ENCODE results near the gene PTMS.

DNA sequence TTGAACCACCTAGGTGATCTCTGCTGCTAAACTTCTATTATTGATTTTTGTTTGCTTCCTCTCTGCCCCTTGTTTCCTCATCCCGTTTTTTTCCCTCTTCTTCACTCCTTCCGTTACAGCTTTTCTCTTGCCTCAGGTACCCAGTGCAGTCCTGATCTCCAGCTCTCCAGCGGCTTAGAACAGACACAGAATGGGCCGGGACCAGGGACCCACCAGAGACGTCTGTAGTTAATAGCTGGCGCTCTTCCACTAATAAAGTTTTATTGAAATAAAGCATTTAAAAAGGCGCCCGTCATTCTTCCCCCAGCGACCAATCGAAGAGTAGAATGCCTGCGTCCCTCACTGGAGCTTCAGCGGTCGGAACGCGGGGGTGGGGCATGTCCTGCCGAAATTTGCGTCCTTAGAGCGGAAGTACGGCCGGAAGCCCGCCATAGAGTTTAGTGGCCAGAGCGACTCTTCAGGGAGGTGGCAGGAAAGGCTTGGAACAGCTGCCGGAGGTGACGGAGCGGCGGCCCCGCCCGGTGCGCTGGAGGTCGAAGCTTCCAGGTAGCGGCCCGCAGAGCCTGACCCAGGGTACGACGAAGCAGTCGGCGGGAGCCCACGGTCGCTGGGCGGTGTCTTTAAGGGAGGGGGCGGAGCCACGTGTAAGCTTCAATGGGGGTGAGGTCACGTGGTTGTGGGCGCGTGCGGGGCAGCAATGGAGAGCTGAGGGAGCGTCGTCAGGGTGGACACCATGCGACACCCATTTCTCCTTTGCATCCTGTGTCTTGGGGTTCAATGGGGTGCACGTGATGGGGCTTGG, 42.4 kb upstream of the PTMS start, which contains the start of gene COPS7A:
- TF ChIP-seq, protein P1, sequence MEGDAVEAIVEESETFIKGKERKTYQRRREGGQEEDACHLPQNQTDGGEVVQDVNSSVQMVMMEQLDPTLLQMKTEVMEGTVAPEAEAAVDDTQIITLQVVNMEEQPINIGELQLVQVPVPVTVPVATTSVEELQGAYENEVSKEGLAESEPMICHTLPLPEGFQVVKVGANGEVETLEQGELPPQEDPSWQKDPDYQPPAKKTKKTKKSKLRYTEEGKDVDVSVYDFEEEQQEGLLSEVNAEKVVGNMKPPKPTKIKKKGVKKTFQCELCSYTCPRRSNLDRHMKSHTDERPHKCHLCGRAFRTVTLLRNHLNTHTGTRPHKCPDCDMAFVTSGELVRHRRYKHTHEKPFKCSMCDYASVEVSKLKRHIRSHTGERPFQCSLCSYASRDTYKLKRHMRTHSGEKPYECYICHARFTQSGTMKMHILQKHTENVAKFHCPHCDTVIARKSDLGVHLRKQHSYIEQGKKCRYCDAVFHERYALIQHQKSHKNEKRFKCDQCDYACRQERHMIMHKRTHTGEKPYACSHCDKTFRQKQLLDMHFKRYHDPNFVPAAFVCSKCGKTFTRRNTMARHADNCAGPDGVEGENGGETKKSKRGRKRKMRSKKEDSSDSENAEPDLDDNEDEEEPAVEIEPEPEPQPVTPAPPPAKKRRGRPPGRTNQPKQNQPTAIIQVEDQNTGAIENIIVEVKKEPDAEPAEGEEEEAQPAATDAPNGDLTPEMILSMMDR (IDR thresholded peaks at IDR 0.05): peak in 1 of 7 experiments; percentile 20
- TF ChIP-seq EP300 (IDR thresholded peaks at IDR 0.05) (no peak), POLR2A (IDR thresholded peaks at IDR 0.05) (peak in 1 of 4 donors; percentile 14), POLR2AphosphoS5 (IDR thresholded peaks at IDR 0.05) (peak; percentile 79 to 93 (median 82))
